Measurements from ENCODE around the gene DGKZ. TPM values are rescaled to one million over a fixed set of nuclear protein-coding genes. Genes with fewer than 3 reads are reported as not detected.
A peak's percentile ranks its signal among the peaks of the same experiment; 100 is the strongest.

DGKZ gene
- total and polyA plus RNA-seq, 3 experiments from 2014 or later = 85.8 to 87.4 (median 87.2) TPM

- Histone ChIP-seq H3K27ac (ENCODE audit: low read depth, low read length) (no peak overlapping the region), H3K27me3 (ENCODE audit: insufficient read depth, low read length, poor library complexity, severe bottlenecking) (no peaks in the 10 kb centered on the region), H3K4me1 (ENCODE audit: insufficient read depth, low read length) (peaks cover 43% of the 10 kb centered on the region), H3K9me3 (ENCODE audit: low read length) (no peaks in the 10 kb centered on the region), H3K4me3 (ENCODE audit: low read length) (peak overlapping the region; percentile 47), H3K36me3 (ENCODE audit: insufficient read depth, low read length) (no peaks in the 10 kb centered on the region)
- DNase-seq = no peak
- ChIA-PET CTCF (interaction anchor here (1.0 to 8.6 kb wide), 6 partner anchors 14 to 91 kb away, joined by 4 to 67 read pairs (median 6); partner anchors contain the start of gene DGKZ), POLR2A (interaction anchor here (0.6 to 3.6 kb wide), 3 partner anchors 13 to 379 kb away, joined by 3 to 32 read pairs (median 3); partner anchors contain the start of gene DGKZ)
- H3K4me1 Mint-ChIP-seq = peaks cover 29 to 41% (median 35%) of the 10 kb centered on the region in 3 donors
- peaks cover 34 to 46% of the 10 kb centered on the region in 2 donors for H3K27me3 Mint-ChIP-seq
- peaks cover 0 to 2% (median 0%) of the 10 kb centered on the region in 3 donors for H3K36me3 Mint-ChIP-seq
- peaks cover 0 to 2% (median 0%) of the 10 kb centered on the region in 5 donors for H3K9me3 Mint-ChIP-seq
- H3K27ac Mint-ChIP-seq = peak overlapping the region; percentile 25 to 96 (median 48)
- peak overlapping the region; percentile 51 to 83 (median 56) for H3K4me3 Mint-ChIP-seq
Measured at GRCh38 chr11:46330563-46331281, 16.5 kb upstream of the DGKZ start.

GRCh38 chr11:46331282-46331984 is 15.8 kb upstream of the DGKZ start:
- Mint-ChIP-seq H3K4me3 (peak overlapping the region; percentile 52 to 84 (median 68)), H3K36me3 (peaks cover 0 to 2% (median 0%) of the 10 kb centered on the region in 3 donors), H3K27ac (peak overlapping the region; percentile 25 to 91 (median 43)), H3K9me3 (peaks cover 0 to 2% (median 0%) of the 10 kb centered on the region in 5 donors), H3K27me3 (peaks cover 34 to 50% of the 10 kb centered on the region in 2 donors), H3K4me1 (peaks cover 29 to 41% (median 35%) of the 10 kb centered on the region in 3 donors)
- Histone ChIP-seq H3K4me1 (ENCODE audit: insufficient read depth, low read length) (peaks cover 50% of the 10 kb centered on the region), H3K4me3 (ENCODE audit: low read length) (peak overlapping the region; percentile 47), H3K27me3 (ENCODE audit: insufficient read depth, low read length, poor library complexity, severe bottlenecking) (no peaks in the 10 kb centered on the region), H3K36me3 (ENCODE audit: insufficient read depth, low read length) (no peaks in the 10 kb centered on the region), H3K9me3 (ENCODE audit: low read length) (no peaks in the 10 kb centered on the region), H3K27ac (ENCODE audit: low read depth, low read length) (no peak overlapping the region)
- DNase-seq = peak in 2 of 5 donors; percentile 49 to 82
- ChIA-PET POLR2A (interaction anchor here (0.6 to 3.6 kb wide), 2 partner anchors 17 to 380 kb away, joined by 3 to 32 read pairs; partner anchors contain the start of gene DGKZ), CTCF (interaction anchor here (1.5 to 8.6 kb wide), 4 partner anchors 13 to 92 kb away, joined by 5 to 67 read pairs (median 34); partner anchors contain the start of gene DGKZ)

- Histone ChIP-seq H3K27me3 (ENCODE audit: insufficient read depth, low read length, poor library complexity, severe bottlenecking) (no peaks in the 10 kb centered on the region), H3K27ac (ENCODE audit: low read depth, low read length) (no peak overlapping the region), H3K36me3 (ENCODE audit: insufficient read depth, low read length) (no peaks in the 10 kb centered on the region), H3K4me3 (ENCODE audit: low read length) (peak overlapping the region; percentile 47), H3K9me3 (ENCODE audit: low read length) (no peaks in the 10 kb centered on the region), H3K4me1 (ENCODE audit: insufficient read depth, low read length) (peaks cover 52% of the 10 kb centered on the region)
- Mint-ChIP-seq H3K9me3 (peaks cover 0 to 2% (median 0%) of the 10 kb centered on the region in 5 donors), H3K27ac (peak overlapping the region in 7 of 8 donors; percentile 25 to 91 (median 50)), H3K4me1 (peaks cover 29 to 41% (median 35%) of the 10 kb centered on the region in 3 donors), H3K27me3 (peaks cover 30 to 44% of the 10 kb centered on the region in 2 donors), H3K36me3 (no peaks in the 10 kb centered on the region), H3K4me3 (peak overlapping the region; percentile 52 to 84 (median 68))
- CTCF ChIA-PET = interaction anchor here (1.0 to 8.6 kb wide), 6 partner anchors 12 to 93 kb away, joined by 3 to 67 read pairs (median 11); partner anchors contain the start of gene DGKZ
- no peak for DNase-seq
- POLR2A ChIA-PET = interaction anchor here (3.6 kb wide), 1 partner anchor 16 kb away, joined by 32 read pairs; the partner anchor contains the start of gene DGKZ
Measured at GRCh38 chr11:46332093-46332567, 15.1 kb upstream of the DGKZ start.

- Histone ChIP-seq H3K27me3 (ENCODE audit: insufficient read depth, low read length, poor library complexity, severe bottlenecking) (no peaks in the 10 kb centered on the region), H3K36me3 (ENCODE audit: insufficient read depth, low read length) (no peaks in the 10 kb centered on the region), H3K4me3 (ENCODE audit: low read length) (peak overlapping the region; percentile 64), H3K27ac (ENCODE audit: low read depth, low read length) (no peak overlapping the region), H3K9me3 (ENCODE audit: low read length) (no peaks in the 10 kb centered on the region), H3K4me1 (ENCODE audit: insufficient read depth, low read length) (peaks cover 56% of the 10 kb centered on the region)
- Mint-ChIP-seq H3K27me3 (peaks cover 29 to 41% of the 10 kb centered on the region in 2 donors), H3K9me3 (peaks cover 0 to 2% (median 0%) of the 10 kb centered on the region in 5 donors), H3K4me1 (peaks cover 29 to 41% (median 35%) of the 10 kb centered on the region in 3 donors), H3K4me3 (peak overlapping the region; percentile 52 to 84 (median 74)), H3K36me3 (no peaks in the 10 kb centered on the region), H3K27ac (peak overlapping the region in 4 of 8 donors; percentile 12 to 73 (median 38))
- POLR2A ChIA-PET = interaction anchor here (0.7 to 3.6 kb wide), 2 partner anchors 15 to 20 kb away, joined by 3 to 32 read pairs; partner anchors contain the start of gene DGKZ
- peak in 2 of 5 donors; percentile 16 to 67 for DNase-seq
- CTCF ChIA-PET = interaction anchor here (0.8 to 8.6 kb wide), 8 partner anchors 12 to 93 kb away, joined by 3 to 67 read pairs (median 5); partner anchors contain the start of gene DGKZ
Measured at GRCh38 chr11:46332568-46333393, 14.5 kb upstream of the DGKZ start.

- CTCF ChIA-PET = interaction anchor here (0.8 to 8.6 kb wide), 7 partner anchors 11 to 91 kb away, joined by 3 to 67 read pairs (median 5); partner anchors contain the start of gene DGKZ
- H3K4me3 ChIP-seq (ENCODE audit: low read length) = peak overlapping the region; percentile 64
- no peaks in the 10 kb centered on the region for H3K36me3 Mint-ChIP-seq
- peaks cover 0 to 2% (median 0%) of the 10 kb centered on the region in 5 donors for H3K9me3 Mint-ChIP-seq
- no peaks in the 10 kb centered on the region for H3K9me3 ChIP-seq (ENCODE audit: low read length)
- peak in 2 of 5 donors; percentile 12 to 54 for DNase-seq
- H3K27ac ChIP-seq (ENCODE audit: low read depth, low read length) = no peak overlapping the region
- H3K27ac Mint-ChIP-seq = peak overlapping the region in 4 of 8 donors; percentile 24 to 82 (median 52)
- H3K4me3 Mint-ChIP-seq = peak overlapping the region; percentile 32 to 80 (median 77)
- peaks cover 29 to 41% (median 35%) of the 10 kb centered on the region in 3 donors for H3K4me1 Mint-ChIP-seq
- POLR2A ChIA-PET = interaction anchor here (0.7 to 3.6 kb wide), 2 partner anchors 15 to 19 kb away, joined by 3 to 32 read pairs; partner anchors contain the start of gene DGKZ
- H3K27me3 ChIP-seq (ENCODE audit: insufficient read depth, low read length, poor library complexity, severe bottlenecking) = no peaks in the 10 kb centered on the region
- peaks cover 28 to 41% of the 10 kb centered on the region in 2 donors for H3K27me3 Mint-ChIP-seq
- H3K36me3 ChIP-seq (ENCODE audit: insufficient read depth, low read length) = no peaks in the 10 kb centered on the region
- H3K4me1 ChIP-seq (ENCODE audit: insufficient read depth, low read length) = peaks cover 62% of the 10 kb centered on the region
Measured at GRCh38 chr11:46333394-46333947, 13.8 kb upstream of the DGKZ start.

GRCh38 chr11:46334211-46334610 is 13.1 kb upstream of the DGKZ start:
- DNase-seq = no peak
- Mint-ChIP-seq H3K27me3 (peaks cover 28 to 45% of the 10 kb centered on the region in 2 donors), H3K4me1 (peaks cover 29 to 41% (median 35%) of the 10 kb centered on the region in 3 donors), H3K4me3 (peak overlapping the region in 5 of 7 donors; percentile 76 to 80 (median 77)), H3K36me3 (no peaks in the 10 kb centered on the region), H3K9me3 (peaks cover 0 to 2% (median 0%) of the 10 kb centered on the region in 5 donors), H3K27ac (no peak overlapping the region)
- no peaks in the 10 kb centered on the region for H3K9me3 ChIP-seq (ENCODE audit: low read length)
- H3K4me3 ChIP-seq (ENCODE audit: low read length) = peak overlapping the region; percentile 64
- ChIA-PET CTCF (interaction anchor here (2.2 to 8.6 kb wide), 4 partner anchors 10 to 28 kb away, joined by 5 to 67 read pairs (median 10); partner anchors contain the start of gene DGKZ), POLR2A (no interaction called here)
- H3K4me1 ChIP-seq (ENCODE audit: insufficient read depth, low read length) = peaks cover 70% of the 10 kb centered on the region
- H3K36me3 ChIP-seq (ENCODE audit: insufficient read depth, low read length) = no peaks in the 10 kb centered on the region
- no peak overlapping the region for H3K27ac ChIP-seq (ENCODE audit: low read depth, low read length)
- no peaks in the 10 kb centered on the region for H3K27me3 ChIP-seq (ENCODE audit: insufficient read depth, low read length, poor library complexity, severe bottlenecking)
